Activated CD8-positive, alpha-beta memory T cell treated with anti-CD3 and anti-CD28 coated beads for 24 hours (primary cell): ENCODE results near the gene LRP3.

ENCODE experiments used
- DNase-seq: peaks from one replicate; pipeline ENCODE4 v3.0.0-alpha.2; 2020

The LRP3 gene

DNA sequence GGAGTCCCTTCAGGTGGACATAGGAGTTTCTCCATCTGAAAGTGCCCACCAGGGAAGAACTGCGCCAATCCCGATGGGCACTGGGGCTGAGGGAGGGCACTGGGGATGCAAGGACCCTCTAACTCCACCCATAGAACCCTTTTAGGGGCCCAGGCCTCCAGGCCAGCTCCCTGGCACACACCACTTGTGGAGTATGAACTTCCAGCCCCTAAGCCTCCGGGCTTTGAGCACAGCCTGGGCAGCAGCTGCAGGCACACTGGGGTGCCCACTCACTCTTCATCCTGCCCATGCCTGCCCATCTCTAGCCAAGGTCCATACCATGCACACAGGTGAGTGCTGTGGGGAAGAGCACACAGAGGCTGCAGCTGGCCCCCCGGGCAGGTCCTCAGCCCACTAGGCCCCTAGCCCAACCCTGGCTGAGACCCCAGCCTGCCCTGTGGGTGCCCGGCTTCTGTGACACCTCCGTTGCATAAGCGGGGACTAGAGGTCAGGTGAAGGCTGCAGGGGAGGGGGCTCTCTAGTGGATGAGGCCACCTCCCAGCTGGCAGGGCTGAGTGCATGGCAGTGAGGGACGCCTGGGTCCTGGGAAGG is 46.1 kb downstream of the LRP3 start:
- DNase-seq: no peak

DNA sequence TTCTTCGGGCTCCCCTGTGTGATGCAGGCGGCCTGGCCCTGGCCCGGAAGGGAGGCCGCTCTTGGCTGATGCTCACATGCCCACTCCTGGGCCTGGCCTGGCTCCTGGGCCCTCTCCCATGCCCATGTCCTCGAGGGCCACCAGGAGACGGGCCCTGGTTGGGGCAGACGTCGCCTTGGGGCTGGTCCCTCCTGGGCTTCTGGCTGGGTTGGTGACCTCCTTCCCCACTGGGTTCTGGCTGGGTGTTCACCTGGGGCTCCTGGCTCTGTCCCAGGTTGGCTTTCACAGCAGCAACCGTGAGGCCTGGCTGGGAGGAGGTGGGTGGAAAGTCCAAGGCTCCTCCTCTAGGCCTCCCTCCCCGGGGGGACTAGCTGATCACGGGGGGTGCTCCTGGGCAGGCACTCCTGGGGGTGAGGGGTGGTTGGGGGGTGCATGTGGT is 47.0 kb downstream of the LRP3 start:
- no peak for DNase-seq

DNA sequence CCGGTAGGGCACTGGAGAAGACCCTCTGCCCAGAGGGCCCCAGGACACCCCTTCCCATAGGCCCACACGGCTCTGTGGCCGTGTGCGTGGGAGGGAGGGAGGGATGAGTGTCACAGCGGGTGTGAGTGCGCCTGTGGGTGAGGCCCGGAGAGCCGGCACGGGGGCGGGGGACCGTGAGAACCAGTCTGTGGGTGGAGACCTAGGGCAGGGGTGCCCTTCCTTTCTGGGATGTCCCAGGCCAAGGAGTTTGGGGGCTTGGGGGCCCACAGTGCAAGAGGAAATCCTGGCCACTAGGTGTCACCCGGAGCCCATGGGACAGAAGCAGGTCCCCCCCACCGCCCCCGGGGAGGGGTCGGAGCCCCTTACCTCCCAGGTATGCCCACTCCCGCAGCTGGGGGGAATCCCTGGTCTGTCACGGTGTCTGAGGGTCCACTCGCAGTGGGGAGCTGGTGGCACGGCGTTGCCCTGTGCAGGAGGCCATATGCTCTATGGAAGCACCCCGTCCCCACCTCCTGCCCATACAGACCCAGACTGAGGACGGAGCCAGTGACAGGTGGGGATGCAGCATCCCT is 47.5 kb downstream of the LRP3 start:
- peak; percentile 67 for DNase-seq

DNA sequence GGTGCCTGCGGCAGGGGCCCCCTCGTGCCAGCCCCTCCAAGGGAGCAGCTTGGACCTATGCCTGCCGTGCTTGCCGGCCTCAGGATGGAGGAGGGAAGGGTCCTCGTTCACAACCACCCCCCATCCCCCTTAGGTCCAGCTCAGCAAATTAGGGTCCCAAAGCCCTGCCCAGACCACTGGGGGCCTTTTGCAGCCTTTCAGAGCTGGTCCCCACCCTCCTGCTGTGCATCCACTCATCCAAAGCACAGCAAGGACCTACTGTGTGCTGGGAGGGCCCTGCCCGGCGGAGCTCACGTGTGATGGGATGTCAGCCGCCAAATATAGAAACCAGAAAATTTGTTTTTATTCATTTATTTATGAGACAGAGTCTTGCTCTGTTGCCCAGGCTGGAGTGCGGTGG is 48.0 kb downstream of the LRP3 start:
- DNase-seq: no peak

DNA sequence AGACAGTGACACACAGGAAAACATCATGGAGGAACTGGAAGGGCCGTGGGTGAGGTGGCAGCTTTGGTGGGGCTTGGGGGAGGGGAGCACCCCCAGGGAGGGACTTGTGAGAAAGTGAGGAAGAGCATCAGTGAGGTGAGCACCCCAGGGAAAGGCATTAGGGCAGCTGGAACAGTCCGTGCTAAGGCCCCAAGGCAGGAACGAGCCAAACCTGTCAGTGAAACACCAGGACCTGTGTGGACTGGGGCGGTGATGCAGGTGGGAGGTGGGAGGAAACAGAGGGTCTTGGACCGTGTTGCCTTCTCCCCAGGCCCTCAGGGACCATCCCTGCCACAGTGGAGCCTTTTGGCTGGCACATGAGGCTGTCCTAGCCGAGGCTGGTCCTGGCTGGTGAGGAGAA is 48.8 kb downstream of the LRP3 start:
- DNase-seq: no peak

DNA sequence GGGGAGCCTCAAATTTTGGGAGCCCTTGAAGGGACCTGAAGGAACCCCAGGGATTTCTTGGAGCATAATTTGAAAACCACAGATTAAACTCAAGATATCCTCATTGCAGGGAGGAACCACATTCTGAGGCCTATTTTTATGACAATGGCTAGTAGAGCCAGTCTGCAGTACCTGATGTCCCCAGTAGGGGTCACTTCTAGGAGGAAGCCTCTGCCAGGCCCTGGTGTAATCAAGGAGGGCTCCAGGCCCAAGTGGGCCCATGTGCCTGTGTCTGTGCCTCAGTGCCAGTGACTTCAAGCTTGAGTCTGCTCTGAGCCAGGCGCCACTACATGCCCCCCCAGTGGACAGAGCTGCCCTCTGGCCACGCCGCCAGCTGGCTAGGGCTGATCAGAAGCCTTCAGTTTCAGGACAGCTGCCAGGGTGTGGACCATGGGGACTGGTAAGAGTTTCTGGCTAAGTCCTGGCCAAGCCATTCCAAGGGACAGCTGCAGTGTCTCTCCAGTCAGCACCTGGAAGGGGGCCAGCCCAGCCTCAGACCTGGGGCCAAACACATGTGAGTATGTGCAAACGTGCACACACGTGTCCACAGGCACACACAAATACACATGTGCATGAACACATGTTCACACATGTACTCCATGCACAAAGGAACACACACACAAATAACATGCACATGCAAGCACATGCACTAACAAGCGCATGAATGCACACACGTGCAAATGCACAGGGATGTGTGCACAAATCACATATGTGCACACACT is 52.0 kb downstream of the LRP3 start:
- no peak for DNase-seq

DNA sequence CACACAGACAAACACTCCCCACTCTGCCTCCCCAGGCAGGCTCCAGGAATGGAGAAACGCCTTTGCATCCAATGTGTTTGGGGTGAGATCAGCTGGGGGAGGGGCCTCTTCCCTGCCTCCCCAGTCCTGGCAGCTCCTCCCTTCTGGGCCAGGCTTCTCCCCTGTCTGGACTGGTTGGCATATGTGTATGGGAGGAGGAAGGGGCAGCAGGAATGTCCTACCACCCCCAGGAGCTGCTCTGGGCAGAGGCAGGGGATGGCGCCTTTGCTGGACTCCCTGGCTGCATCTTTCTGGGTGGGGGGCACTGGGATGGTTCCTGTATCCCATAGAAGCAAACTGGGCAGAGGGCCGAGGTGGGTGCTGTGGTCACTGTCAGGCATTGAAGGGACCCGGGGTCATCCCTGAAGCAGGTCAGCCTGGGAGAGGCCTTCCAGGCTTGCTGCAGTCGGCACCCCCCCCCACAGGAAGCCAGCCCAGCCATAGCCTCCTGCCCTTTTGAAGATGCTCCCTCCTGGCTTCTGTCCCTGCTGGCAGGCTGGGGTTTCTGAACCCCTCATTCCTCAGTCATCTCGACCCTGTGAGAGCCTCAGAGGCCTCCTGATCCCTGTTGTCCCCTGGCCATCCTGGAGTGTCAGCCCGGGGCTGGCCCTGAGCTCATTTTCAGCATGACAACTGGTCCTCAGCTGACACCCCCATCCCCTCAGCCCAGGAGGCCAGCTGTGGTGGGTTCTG is 52.7 kb downstream of the LRP3 start:
- no peak for DNase-seq

DNA sequence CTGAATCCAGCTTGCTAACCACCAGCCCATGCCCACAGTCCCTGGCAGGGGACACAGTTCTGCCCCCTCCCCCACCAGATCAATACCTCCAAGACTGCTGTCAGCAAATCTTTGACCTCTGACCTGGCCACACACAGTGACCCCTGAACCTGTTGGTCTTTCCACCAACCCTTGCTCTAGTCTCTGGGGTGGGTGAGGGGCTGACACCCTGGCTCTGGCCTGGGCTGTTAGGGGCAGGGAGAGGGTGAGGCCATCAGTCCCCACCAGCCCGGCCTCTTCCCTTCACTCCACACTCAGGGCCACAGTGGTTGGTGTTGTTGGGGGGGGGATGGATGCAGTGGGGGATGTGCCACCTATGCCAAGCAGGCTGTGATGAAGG is 53.3 kb downstream of the LRP3 start:
- no peak for DNase-seq

DNA sequence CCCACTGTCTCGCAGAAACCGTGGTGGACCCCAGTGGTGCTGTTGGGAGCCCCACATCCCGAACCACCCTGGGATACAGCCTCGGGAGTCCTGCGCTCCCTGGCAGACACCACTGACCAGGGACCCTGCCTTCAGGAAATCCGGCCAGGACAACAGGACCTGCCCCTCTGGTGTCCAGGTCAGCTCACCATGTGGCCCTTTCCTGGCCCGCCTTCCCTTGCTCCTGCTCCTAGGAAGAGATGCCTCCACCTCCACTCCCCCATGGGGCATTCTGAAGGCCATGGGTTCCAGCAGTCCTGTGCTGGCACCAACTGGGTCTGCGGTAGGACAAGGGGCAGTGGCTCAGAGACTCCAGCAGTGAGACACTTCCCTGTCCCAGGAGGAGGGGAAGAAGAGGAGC is 54.0 kb downstream of the LRP3 start:
- no peak for DNase-seq

DNA sequence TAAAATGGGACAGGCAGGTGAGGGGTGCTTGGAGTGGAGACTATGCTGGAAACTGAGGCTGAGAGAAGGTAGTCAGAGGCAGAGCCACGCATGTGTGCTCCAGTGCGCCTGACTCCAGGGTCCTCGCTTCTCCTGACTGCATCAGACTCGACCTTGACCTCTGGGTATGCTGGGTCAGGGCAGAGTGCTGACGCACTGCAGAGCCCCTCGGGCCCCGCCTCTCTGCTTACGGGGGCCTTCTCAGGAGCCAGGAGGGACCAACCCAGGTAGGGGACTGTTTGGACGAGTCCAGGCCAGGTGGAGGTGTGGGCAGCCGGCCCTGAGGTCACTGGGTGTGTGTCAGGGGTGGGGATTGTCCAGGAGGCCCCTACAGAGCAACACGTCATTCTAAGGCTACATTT is 54.4 kb downstream of the LRP3 start:
- DNase-seq: no peak

DNA sequence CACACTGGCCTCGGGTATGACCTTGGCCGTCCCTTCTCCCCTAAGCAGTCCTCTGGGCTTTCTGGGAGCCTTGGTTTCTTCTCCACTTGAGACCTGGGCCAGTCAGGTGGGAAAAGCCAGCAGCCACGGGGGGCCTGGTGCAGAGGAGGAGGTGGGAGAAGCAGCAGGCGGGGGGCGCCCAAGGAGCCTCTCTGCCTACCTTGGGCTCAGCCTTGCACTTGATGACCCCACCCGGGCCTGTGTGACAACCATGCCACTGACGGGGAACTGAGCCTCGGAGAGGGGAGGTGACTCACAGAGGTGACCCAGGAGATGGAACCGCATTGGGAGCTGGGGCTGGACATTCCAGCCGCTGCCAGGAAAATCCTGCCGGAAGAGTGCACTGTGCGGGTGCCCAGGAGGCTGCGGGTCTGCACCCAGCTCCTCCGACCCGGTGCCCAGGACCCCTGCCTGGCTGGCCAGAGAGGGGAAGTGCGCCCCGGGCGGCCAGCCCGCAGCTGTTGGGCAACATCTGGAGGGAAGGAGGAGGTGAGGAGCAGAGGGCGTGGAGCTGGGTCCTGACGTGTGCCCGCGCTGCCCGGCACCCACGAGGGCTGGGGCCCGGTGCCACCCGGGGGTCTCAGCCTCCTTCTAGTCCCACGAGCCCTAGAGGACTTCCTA is 55.0 kb downstream of the LRP3 start:
- no peak for DNase-seq

DNA sequence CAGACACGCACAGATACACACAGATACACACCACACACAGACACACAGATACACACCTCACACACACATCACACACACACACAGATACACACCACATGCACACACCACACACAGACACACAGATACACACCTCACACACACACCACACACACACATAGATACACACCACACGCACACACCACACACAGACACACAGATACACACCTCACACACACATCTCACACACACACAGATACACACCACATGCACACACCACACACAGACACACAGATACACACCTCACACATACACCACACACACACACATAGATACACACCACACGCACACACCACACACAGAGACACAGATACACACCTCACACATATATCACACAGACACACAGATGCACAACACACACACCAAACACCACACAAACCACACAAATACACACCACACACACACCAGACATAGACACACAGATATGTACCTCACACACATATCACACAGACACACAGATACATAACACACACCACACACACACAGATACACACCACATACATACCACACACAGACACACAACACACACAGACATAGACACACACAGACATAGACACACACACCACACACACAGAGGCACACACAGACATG is 55.7 kb downstream of the LRP3 start:
- DNase-seq: no peak

DNA sequence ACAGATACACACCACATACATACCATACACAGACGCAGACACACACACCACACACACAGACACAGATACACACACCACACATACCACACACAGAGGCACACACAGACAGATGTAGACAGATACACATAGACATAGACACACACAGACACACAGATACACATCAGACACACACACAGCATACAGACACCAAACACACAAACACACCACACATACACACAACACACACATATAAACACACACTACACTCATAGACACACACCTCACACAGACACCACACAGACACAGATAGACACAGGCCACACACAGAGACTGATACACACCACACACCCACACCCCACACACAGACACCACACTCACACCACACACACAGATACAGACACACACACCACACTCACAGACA is 56.4 kb downstream of the LRP3 start:
- DNase-seq: no peak

DNA sequence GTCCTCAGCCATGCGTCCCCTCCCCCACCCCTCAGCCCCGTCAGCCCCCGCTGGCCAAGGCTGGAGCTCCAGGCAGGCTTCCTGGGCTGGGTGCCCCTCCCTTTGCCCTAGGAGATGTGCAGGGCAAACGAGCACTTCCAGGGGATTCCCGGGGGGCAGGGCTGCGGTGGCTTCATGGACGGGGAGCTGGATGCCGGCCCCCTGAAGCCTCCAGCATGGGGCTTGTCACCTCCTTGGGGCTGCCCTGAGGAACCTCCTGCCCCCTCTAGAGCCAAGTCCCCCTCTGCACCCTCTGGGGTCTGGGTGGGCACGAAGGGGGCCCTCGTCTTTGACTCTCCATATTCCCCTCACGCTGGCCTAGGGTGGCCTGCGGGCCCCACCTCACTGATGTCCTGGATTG is 56.9 kb downstream of the LRP3 start:
- DNase-seq: no peak

DNA sequence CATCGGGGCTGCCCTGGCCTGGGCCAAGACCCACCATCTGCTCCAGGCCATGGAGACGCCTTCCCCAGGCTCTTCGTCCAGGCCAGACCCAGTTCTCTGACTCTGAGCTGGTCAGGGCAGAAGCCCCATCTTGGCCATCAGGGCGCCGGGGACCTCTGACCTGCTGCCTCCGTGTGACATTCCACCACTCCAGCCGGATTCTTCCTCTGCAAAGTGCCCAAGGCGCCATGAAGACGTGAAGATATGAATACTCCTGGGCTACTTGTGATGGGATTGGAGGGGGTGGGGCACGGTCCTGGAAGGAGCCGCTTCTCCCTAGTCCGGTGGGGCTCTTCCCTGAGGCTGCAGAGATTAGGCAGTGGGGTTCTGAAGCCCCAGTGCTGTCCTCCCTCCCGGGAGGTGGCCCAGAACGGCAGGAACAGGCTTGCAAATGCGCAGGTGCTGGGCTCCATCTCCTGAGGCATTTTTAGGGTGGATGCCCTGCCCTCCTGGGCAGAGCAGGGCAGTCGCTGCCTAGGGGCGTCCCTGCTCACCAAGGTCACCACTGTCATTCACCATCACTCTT is 57.5 kb downstream of the LRP3 start:
- no peak for DNase-seq

DNA sequence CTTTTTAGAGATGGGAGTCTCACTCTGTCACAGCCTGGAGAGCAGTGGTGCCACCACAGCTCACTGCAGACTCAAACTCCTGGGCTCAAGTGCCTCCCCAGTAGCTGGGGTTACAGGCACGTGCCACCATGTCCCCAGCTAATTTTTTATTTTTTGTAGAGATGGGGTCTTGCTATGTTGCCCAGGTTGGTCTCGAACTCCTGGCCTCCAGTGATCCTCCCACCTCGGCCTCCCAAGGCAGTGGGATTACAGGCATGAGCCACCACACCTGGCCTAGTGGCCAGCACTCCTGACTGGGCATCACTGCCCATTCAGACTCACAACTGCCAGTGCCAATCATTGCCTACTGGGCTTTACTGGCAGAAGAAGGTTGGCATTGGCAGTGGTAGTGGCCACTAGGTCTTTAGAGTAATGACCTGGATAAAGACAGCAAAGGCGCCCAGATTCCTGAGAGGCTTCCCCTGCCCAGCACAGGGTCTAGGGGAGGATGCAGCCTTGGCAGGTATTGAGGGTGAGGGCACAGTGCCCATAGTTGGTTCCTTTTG is 58.4 kb downstream of the LRP3 start:
- no peak for DNase-seq

DNA sequence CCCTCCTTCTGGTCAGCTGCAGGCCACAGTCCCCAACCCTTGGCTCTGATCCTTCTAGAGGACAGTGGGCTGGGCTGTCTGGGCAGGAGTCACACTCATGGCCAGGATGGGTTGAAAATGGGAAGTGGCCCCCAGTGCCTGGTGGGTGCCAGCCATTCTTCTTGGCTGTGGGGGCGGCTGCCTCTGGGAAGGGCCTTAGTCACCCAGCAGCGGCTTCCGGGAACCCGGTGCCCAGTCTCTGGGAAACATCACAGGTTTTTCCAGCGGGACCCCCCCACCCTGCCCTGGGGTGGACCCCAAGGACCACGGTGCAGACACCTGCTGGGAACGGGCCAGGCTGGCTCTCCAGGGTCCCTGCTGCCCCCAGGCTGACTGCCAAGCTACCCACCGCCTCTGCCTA is 58.8 kb downstream of the LRP3 start:
- no peak for DNase-seq

DNA sequence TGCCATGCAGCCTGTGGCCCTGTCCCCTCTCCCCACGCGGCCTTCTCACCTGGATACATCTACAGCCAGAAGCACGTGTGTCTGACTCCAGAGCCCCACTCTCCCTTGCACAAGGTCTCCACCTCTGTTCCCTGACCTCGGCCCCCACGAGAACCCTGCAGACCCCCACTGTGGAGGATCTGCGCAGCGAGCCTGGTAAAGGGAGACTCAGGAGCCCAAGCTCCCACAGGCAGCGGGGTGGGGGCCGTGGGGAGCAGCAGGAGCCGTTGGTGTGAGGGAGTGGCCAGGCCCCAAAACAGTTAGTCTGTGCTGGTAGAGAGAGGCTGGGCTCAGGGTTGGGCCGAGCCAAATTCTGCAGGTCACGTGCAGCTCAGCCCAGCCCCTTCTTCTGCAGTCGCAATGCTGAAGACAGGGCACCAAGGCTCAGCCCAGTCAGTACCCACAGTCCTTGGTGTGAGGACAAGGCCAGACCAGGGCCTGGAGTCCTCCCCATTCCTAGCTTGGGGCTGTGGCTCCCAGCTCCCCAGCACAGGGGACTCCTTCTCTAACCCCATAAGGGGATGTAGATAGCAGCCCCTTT is 60.2 kb downstream of the LRP3 start:
- DNase-seq: no peak

DNA sequence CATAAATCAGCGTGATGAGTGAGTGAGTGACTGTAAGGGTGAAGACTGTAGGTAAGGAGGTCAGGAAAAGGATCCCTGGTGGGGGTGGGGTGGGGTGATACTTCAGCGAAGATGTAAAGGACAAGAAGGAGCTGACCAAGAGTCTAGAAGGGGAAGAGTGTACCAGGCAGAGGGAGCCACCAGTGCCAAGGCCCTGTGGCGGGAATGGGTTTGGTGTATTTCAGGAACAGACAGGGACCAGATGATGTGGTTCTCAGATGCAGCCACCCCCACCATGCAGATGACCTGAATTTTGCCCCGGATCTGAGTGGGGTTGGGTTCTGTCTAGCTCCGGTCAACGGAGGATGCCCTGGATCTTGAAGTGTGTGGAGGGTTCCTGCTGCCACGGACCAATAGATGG is 61.7 kb downstream of the LRP3 start:
- DNase-seq: no peak

DNA sequence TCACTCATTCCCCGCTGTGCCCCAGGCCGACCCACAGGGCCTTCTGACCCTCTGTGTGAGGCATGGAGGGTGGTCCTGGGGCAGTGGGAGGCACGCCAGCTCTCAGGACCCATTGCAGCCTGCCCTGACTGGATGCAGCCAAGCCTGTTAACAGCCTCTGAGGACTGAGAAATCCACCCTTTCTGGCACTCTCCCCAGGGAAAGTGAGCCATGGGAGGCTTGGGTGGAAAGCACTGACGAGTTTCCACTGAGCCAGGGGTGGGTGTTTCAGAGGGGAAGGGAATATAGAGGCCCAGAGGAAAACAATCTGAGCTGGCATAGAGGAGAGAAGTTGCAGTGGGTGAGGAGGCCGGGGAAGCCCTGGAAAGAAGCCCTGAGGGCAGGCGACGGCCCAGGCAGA is 62.1 kb downstream of the LRP3 start:
- no peak for DNase-seq

DNA sequence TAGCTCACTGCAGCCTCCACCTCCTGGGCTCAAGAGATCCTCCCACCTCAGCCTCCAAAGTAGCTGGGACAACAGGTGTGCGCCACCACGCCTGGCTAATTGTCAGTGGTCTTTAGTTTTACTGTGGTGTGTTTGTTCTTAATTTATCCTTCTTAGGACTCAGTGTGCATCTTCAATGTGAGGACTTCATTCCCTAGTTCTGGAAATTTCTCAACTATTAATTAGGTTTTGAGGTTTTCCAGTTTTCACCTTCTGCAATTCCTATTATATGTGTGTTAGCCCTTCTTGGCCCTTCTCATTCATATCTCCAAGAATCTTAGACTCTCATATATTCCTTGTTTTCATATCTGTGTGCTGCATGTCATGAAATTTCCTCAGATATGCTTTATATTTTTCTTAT is 63.7 kb downstream of the LRP3 start:
- no peak for DNase-seq
